Measurements from ENCODE around the gene GAL3ST2.

Gene GAL3ST2

DNA sequence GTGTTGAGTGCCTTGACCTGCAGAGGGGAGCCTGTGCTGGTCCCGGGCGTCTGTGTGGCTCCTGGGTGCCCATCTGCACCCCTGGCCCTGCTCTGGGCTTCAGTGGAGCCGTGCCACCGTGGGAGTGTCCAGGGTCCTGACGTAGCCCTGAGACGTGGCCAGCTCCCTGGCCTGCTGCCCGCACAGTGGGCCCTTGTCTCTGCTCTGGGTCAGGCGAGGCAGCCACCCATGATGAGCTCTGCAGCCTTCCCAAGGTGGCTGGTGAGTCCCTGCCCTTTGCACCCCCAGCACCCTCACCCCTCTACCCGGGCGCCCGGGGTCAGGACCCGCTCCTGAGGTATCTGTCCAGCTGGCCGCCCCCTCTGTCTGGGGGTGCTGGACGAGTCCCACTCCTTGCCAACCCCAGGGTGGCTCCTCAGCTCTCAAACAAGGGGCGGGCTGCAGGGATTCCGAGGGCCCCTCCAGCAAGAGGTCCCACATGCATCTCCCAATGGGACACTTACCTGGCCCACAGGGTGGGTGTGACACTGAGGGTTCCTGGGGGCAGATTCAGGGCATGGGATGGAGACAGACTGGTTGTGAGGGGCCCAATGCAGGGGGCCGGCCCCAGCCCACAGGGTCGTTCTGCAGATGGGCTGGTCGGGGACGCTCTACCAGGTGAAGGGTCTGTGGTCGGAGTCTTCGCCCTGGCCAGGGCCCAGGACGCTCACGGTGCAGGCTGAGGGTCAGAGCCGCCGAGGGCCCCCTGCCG lies 34.8 kb downstream of the GAL3ST2 start:
- TF ChIP-seq EZH2phosphoT487 (conservative IDR thresholded peaks at IDR 0.05; ENCODE audit: low read length) = no peak
- TF ChIP-seq, protein P1, sequence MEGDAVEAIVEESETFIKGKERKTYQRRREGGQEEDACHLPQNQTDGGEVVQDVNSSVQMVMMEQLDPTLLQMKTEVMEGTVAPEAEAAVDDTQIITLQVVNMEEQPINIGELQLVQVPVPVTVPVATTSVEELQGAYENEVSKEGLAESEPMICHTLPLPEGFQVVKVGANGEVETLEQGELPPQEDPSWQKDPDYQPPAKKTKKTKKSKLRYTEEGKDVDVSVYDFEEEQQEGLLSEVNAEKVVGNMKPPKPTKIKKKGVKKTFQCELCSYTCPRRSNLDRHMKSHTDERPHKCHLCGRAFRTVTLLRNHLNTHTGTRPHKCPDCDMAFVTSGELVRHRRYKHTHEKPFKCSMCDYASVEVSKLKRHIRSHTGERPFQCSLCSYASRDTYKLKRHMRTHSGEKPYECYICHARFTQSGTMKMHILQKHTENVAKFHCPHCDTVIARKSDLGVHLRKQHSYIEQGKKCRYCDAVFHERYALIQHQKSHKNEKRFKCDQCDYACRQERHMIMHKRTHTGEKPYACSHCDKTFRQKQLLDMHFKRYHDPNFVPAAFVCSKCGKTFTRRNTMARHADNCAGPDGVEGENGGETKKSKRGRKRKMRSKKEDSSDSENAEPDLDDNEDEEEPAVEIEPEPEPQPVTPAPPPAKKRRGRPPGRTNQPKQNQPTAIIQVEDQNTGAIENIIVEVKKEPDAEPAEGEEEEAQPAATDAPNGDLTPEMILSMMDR (IDR thresholded peaks at IDR 0.05; ENCODE audit: insufficient read depth, low read length, poor library complexity, severe bottlenecking) = no peak
- no peaks in the 10 kb centered on the region for H3K79me2 ChIP-seq (ENCODE audit: insufficient read depth, low read length)
- H3K9me3 ChIP-seq (ENCODE audit: insufficient read depth, low read length) = no peaks in the 10 kb centered on the region
- no peaks in the 10 kb centered on the region for H3K36me3 ChIP-seq (ENCODE audit: low read length)
- H3K9ac ChIP-seq (ENCODE audit: low read length) = no peak overlapping the region
- H4K20me1 ChIP-seq (ENCODE audit: low read depth, low read length) = no peaks in the 10 kb centered on the region
- no peaks in the 10 kb centered on the region for H3K9me2 ChIP-seq (replicated peaks; ENCODE audit: insufficient read depth, low read length)
- no peak overlapping the region for H3K4me3 ChIP-seq (ENCODE audit: insufficient read depth, low read length, poor library complexity, severe bottlenecking)
- H3K27ac ChIP-seq (ENCODE audit: low read depth, low read length) = no peak overlapping the region
- H3F3A ChIP-seq (ENCODE audit: insufficient read depth) = no peaks in the 10 kb centered on the region
- H3K27me3 ChIP-seq (ENCODE audit: low read length) = no peaks in the 10 kb centered on the region
- H3K4me2 ChIP-seq (ENCODE audit: low read depth, low read length, poor library complexity, severe bottlenecking) = no peak overlapping the region
- no peak overlapping the region for H2AFZ ChIP-seq (ENCODE audit: low read depth, low read length, severe bottlenecking)

DNA sequence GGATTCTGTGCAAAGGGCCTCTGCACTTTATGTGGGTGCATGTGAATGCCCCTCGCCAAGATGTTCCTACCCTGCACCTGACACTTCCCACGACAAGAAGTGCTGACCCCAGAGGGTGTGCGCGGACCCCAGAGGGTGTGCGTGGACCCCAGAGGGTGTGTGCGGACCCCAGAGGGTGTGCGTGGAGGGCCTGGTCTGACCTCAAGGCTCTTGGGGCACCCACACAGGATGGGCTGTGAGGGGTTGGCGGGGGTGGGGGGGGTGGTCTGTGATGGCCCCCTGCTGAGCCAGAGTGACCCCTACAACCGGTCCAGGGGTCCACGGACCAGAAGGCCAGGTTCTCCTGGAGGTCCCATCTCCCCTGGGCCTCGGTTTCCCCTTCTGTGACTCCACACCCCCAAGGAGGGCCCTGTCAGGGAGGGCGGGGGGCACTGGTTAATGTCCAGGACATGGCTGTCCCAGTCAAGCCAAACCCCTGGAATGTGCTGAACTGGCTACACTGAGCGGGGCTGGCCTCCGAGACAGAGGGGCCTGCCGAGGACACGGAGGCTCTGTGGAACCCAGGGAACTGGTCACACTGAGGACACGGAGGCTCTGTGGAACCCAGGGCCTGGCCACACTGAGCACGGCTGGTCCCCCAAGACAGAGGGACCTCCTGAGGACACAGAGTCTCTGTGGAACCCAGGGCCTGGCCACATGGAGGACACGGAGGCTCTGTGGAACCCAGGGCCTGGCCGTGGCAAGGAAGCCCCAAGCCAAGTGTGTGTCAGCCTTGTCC lies 35.5 kb downstream of the GAL3ST2 start:
- no peaks in the 10 kb centered on the region for H3K27me3 ChIP-seq (ENCODE audit: low read length)
- H3F3A ChIP-seq (ENCODE audit: insufficient read depth) = no peaks in the 10 kb centered on the region
- no peaks in the 10 kb centered on the region for H3K36me3 ChIP-seq (ENCODE audit: low read length)
- H3K4me3 ChIP-seq (ENCODE audit: insufficient read depth, low read length, poor library complexity, severe bottlenecking) = no peak overlapping the region
- H3K9me3 ChIP-seq (ENCODE audit: insufficient read depth, low read length) = no peaks in the 10 kb centered on the region
- H3K9me2 ChIP-seq (replicated peaks; ENCODE audit: insufficient read depth, low read length) = no peaks in the 10 kb centered on the region
- H3K79me2 ChIP-seq (ENCODE audit: insufficient read depth, low read length) = no peaks in the 10 kb centered on the region
- H2AFZ ChIP-seq (ENCODE audit: low read depth, low read length, severe bottlenecking) = no peak overlapping the region
- TF ChIP-seq, protein P1 (IDR thresholded peaks at IDR 0.05; ENCODE audit: insufficient read depth, low read length, poor library complexity, severe bottlenecking) = no peak
- no peak for TF ChIP-seq EZH2phosphoT487 (conservative IDR thresholded peaks at IDR 0.05; ENCODE audit: low read length)
- no peaks in the 10 kb centered on the region for H4K20me1 ChIP-seq (ENCODE audit: low read depth, low read length)
- H3K4me2 ChIP-seq (ENCODE audit: low read depth, low read length, poor library complexity, severe bottlenecking) = no peak overlapping the region
- no peak overlapping the region for H3K9ac ChIP-seq (ENCODE audit: low read length)
- no peak overlapping the region for H3K27ac ChIP-seq (ENCODE audit: low read depth, low read length)

DNA sequence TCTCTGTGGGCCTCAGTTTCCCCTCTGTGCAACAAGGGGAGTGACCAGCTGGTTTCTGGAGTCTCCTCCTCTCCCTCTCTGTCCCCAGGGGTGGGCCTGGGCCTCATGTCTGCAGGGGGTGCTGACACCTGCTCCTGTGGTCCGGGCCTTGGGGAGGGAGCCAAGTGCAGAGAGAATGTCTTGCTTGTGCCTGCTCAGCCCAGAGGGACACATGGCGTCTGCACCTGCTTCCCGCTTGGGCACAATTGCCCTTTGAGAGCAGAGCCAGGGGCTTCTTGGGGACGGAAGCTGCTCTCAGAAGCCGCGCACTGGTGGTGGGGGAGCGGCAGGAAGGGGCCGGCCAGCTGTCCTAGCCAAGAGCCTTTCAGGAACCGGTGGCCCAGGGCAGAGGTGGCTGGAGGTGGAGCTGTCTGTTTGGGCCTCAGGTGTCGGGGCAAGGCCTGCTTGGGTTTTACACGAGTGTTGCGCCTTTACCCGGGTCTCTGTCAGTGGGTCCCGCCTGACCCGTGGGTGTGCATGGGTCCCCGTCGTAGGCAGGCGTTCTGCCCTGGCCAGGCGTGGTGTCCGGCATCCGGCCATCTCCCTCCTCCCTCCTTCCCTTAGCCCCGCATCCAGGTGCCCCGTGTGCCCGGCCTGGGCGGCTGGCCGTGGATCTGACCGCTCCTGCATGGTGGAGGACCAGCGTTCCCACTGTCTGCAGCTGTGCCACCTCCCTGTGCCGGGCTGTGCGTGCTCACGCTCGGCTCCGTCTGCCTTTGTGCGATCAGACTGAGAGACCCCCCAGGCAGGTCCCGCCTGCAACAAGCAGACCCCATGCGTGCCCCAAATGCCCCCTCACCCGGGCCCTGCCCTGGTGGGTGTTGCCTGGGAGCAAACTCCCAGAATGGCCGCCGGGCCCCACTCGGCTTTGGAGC lies 36.4 kb downstream of the GAL3ST2 start:
- no peak overlapping the region for H3K9ac ChIP-seq (ENCODE audit: low read length)
- no peaks in the 10 kb centered on the region for H3F3A ChIP-seq (ENCODE audit: insufficient read depth)
- H3K9me2 ChIP-seq (replicated peaks; ENCODE audit: insufficient read depth, low read length) = no peaks in the 10 kb centered on the region
- no peaks in the 10 kb centered on the region for H3K9me3 ChIP-seq (ENCODE audit: insufficient read depth, low read length)
- H3K27ac ChIP-seq (ENCODE audit: low read depth, low read length) = no peak overlapping the region
- no peak overlapping the region for H2AFZ ChIP-seq (ENCODE audit: low read depth, low read length, severe bottlenecking)
- H3K79me2 ChIP-seq (ENCODE audit: insufficient read depth, low read length) = no peaks in the 10 kb centered on the region
- no peaks in the 10 kb centered on the region for H3K36me3 ChIP-seq (ENCODE audit: low read length)
- TF ChIP-seq EZH2phosphoT487 (conservative IDR thresholded peaks at IDR 0.05; ENCODE audit: low read length) = no peak
- TF ChIP-seq, protein P1 (IDR thresholded peaks at IDR 0.05; ENCODE audit: insufficient read depth, low read length, poor library complexity, severe bottlenecking) = no peak
- no peak overlapping the region for H3K4me3 ChIP-seq (ENCODE audit: insufficient read depth, low read length, poor library complexity, severe bottlenecking)
- no peaks in the 10 kb centered on the region for H4K20me1 ChIP-seq (ENCODE audit: low read depth, low read length)
- no peak overlapping the region for H3K4me2 ChIP-seq (ENCODE audit: low read depth, low read length, poor library complexity, severe bottlenecking)
- H3K27me3 ChIP-seq (ENCODE audit: low read length) = no peaks in the 10 kb centered on the region

Data from SU-DHL-6 (cell line).